Measurements from ENCODE around the gene ZNF681. TPM values are rescaled to one million over a fixed set of nuclear protein-coding genes. Genes with fewer than 3 reads are reported as not detected.

Gene ZNF681
- total and polyA plus RNA-seq, 4 donors, result 0.58 to 4.8 (median 1.4) TPM

- WGBS, 2 donors, result 60 to 64% methylated on average over 4 of the region's 4 CpGs
- H3K4me3 ChIP-seq, result no peak overlapping the region
- peaks cover 5 to 14% (median 11%) of the 10 kb centered on the region in 4 donors for H3K36me3 ChIP-seq (ENCODE audit: control insufficient read depth in 4 of 4, insufficient read depth in 4 of 4, low read length in 4 of 4)
- no peak for ATAC-seq (ENCODE audit: insufficient read depth, low FRiP score)
- no peak overlapping the region for H3K9ac ChIP-seq (ENCODE audit: insufficient read depth in 1 of 2, low read length in 2 of 2)
- H3K4me1 ChIP-seq (ENCODE audit: control insufficient read depth in 5 of 5, insufficient read depth in 5 of 5, low read length in 5 of 5), result no peaks in the 10 kb centered on the region
- no peak for TF ChIP-seq CTCF (IDR thresholded peaks at IDR 0.05; ENCODE audit: control extremely low read depth, extremely low read depth)
- H3K27me3 ChIP-seq (ENCODE audit: control insufficient read depth in 3 of 3, insufficient read depth in 3 of 3, low read length in 2 of 3), result no peaks in the 10 kb centered on the region
- H3K27ac ChIP-seq (ENCODE audit: low read depth in 1 of 2, low read length in 1 of 2), result no peak overlapping the region
- no peak for DNase-seq
- peaks cover 0 to 33% (median 0%) of the 10 kb centered on the region in 4 donors for H3K9me3 ChIP-seq (ENCODE audit: control insufficient read depth in 4 of 4, insufficient read depth in 3 of 4, low read length in 3 of 4)
Observed at GRCh38 chr19:23774106-23774505, 15.4 kb upstream of the ZNF681 start.

DNA sequence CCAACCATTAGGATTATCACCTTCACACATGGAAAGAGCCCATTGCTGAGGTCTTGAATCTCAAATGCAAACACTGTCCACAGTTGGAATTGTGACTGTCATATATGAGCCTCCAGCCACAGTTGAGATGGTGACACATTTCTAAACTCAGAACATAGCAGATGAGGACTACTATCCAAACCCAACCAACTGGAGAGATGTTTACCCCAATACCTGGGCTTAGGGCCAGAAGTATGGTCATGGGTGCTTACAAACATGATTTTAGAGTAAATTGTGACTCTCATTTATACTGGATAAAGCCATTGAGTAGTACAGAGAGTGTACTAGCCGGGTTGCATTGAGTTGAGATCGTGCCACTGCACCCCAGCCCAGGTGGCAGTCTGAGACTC lies 14.0 kb upstream of the ZNF681 start:
- H3K4me1 ChIP-seq (ENCODE audit: control insufficient read depth in 5 of 5, insufficient read depth in 5 of 5, low read length in 5 of 5), result no peaks in the 10 kb centered on the region
- H3K9ac ChIP-seq (ENCODE audit: insufficient read depth in 1 of 2, low read length in 2 of 2), result no peak overlapping the region
- H3K27ac ChIP-seq (ENCODE audit: low read depth in 1 of 2, low read length in 1 of 2), result no peak overlapping the region
- no peak overlapping the region for H3K4me3 ChIP-seq
- H3K9me3 ChIP-seq (ENCODE audit: control insufficient read depth in 4 of 4, insufficient read depth in 3 of 4, low read length in 3 of 4), result peaks cover 0 to 29% (median 0%) of the 10 kb centered on the region in 4 donors
- no peaks in the 10 kb centered on the region for H3K27me3 ChIP-seq (ENCODE audit: control insufficient read depth in 3 of 3, insufficient read depth in 3 of 3, low read length in 2 of 3)
- no peak for ATAC-seq (ENCODE audit: insufficient read depth, low FRiP score)
- 95 to 98% methylated on average over 2 of the region's 2 CpGs for WGBS, 2 donors
- TF ChIP-seq CTCF (IDR thresholded peaks at IDR 0.05; ENCODE audit: control extremely low read depth, extremely low read depth), result no peak
- peaks cover under 1 to 13% (median 7%) of the 10 kb centered on the region in 4 donors for H3K36me3 ChIP-seq (ENCODE audit: control insufficient read depth in 4 of 4, insufficient read depth in 4 of 4, low read length in 4 of 4)
- no peak for DNase-seq

DNA sequence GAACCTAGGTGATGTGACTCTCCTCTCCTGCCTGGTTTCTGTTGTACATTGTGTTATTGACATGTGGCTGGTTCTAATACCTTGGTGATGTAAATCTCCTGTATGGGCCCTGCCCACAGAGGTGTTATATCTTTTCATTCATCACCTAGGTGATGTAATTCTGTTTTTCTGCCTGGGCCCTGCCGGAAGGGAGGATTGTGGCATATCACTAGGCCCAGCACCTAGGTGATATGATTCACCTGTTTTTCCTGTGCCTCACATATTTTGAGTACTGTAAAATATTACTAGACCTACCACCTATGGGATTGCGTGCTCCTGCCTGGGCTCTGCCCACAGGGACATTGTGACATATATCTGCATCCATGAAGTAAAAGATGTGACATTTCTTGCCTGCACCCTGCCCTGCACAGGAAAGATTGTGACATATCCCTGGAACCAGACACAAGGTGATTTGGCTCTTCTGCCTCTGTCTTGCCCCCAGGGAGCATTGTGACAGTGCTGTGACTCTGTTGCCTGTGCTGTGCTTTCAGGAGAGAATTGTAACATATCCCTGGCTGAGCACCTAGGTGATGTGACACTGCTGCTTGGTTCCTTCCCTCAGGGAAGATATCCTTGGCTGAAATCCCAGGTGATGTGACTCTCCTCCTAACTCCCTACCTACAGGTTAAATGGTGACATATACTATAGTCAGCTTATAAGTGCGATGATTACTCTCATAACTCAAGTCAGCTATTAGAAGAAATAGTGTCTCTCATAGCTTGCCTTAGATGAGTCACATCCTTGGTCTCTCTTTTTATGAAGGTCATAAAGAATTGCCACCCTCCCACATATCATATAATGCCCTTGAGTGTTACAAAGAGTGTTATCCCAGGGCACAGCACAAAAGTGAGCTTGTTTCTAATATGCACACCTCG lies 13.3 kb upstream of the ZNF681 start:
- Histone ChIP-seq H3K9ac (ENCODE audit: insufficient read depth in 1 of 2, low read length in 2 of 2) (no peak overlapping the region), H3K27ac (ENCODE audit: low read depth in 1 of 2, low read length in 1 of 2) (no peak overlapping the region), H3K4me3 (no peak overlapping the region), H3K4me1 (ENCODE audit: control insufficient read depth in 5 of 5, insufficient read depth in 5 of 5, low read length in 5 of 5) (no peaks in the 10 kb centered on the region), H3K9me3 (ENCODE audit: control insufficient read depth in 4 of 4, insufficient read depth in 3 of 4, low read length in 3 of 4) (peaks cover 0 to 25% (median 0%) of the 10 kb centered on the region in 4 donors), H3K27me3 (ENCODE audit: control insufficient read depth in 3 of 3, insufficient read depth in 3 of 3, low read length in 2 of 3) (no peaks in the 10 kb centered on the region), H3K36me3 (ENCODE audit: control insufficient read depth in 4 of 4, insufficient read depth in 4 of 4, low read length in 4 of 4) (peaks cover 3 to 11% (median 7%) of the 10 kb centered on the region in 4 donors)
- ATAC-seq (ENCODE audit: insufficient read depth, low FRiP score) (no peak), DNase-seq (no peak)
- TF ChIP-seq CTCF (IDR thresholded peaks at IDR 0.05; ENCODE audit: control extremely low read depth, extremely low read depth), result no peak
- WGBS, 2 donors, result 96% methylated on average over 4 of the region's 4 CpGs

Measured in lung (tissue), 12 donors.